HepG2 (cell line): ENCODE results near the gene NCF2.

Experiments
- CREM ChIP-seq, 2 experiments: sonication (generic) in 1 of 2; formaldehyde crosslinking in 1 of 2; IDR thresholded peaks; 2 replicates each; pipeline versions ENCODE4 v1.4.0 to v1.6.1; 2016 to 2020; ENCODE audit warnings: antibody characterized with exemption in 1 of 2, mild to moderate bottlenecking in 1 of 2, missing genetic modification reagents in 1 of 2
- EP300 ChIP-seq, 3 experiments: sonication (generic) in 1 of 3; formaldehyde crosslinking in 1 of 3; IDR thresholded peaks; 2 replicates each; pipeline versions ENCODE4 v1.5.1 to v1.6.1; 2011 to 2020; ENCODE audit warnings: low read depth in 2 of 3, low read length in 2 of 3, borderline replicate concordance in 1 of 3, improper control_type of control experiment in 1 of 3, mild to moderate bottlenecking in 1 of 3, missing genetic modification reagents in 1 of 3, moderate library complexity in 1 of 3
- GABPA ChIP-seq, 2 experiments: IDR thresholded peaks; 2 replicates each; pipeline ENCODE4 v1.6.1; 2011 to 2016; ENCODE audit warnings: low read depth in 2 of 2, low read length in 1 of 2, missing biosample characterization in 1 of 2, missing genetic modification characterization in 1 of 2
- GABPB1 ChIP-seq: IDR thresholded peaks from 2 replicates; pipeline ENCODE4 v1.6.1; 2016; ENCODE audit warnings: mild to moderate bottlenecking, missing genetic modification reagents, moderate library complexity, missing compliant biosample characterization
- HMG20A ChIP-seq: IDR thresholded peaks from 2 replicates; pipeline ENCODE4 v1.6.1; 2016; ENCODE audit warnings: borderline replicate concordance
- NFATC3 ChIP-seq: sonication (generic); formaldehyde crosslinking; IDR thresholded peaks from 2 replicates; pipeline ENCODE4 v1.5.1; 2020; ENCODE audit warnings: mild to moderate bottlenecking, missing genetic modification reagents
- POLR2AphosphoS5 ChIP-seq: IDR thresholded peaks from 2 replicates; pipeline ENCODE4 v1.6.1; 2012; ENCODE audit warnings: low read depth, low read length
- ZNF7 ChIP-seq: IDR thresholded peaks from 2 replicates; pipeline ENCODE4 v1.6.1; 2016; ENCODE audit warnings: missing biosample characterization, missing genetic modification reagents
- ZNF879 ChIP-seq: sonication (generic); formaldehyde crosslinking; IDR thresholded peaks from 2 replicates; pipeline ENCODE4 v1.8.1; 2023; ENCODE audit warnings: missing genetic modification reagents
- TF ChIP-seq, protein P1 (sequence below): sonication (generic); formaldehyde crosslinking; IDR thresholded peaks from 2 replicates; pipeline ENCODE4 v1.4.0; 2020; ENCODE audit warnings: low read depth, missing genetic modification reagents
- TF ChIP-seq, protein P2 (sequence below), 2 experiments: sonication (generic) in 1 of 2; formaldehyde crosslinking in 1 of 2; IDR thresholded peaks; 2 replicates each; pipeline versions ENCODE4 v1.5.1 to v1.6.1; 2011 to 2020; ENCODE audit warnings: borderline replicate concordance in 1 of 2, low read depth in 1 of 2, low read length in 1 of 2, mild to moderate bottlenecking in 1 of 2, missing genetic modification reagents in 1 of 2, moderate library complexity in 1 of 2

DNA sequence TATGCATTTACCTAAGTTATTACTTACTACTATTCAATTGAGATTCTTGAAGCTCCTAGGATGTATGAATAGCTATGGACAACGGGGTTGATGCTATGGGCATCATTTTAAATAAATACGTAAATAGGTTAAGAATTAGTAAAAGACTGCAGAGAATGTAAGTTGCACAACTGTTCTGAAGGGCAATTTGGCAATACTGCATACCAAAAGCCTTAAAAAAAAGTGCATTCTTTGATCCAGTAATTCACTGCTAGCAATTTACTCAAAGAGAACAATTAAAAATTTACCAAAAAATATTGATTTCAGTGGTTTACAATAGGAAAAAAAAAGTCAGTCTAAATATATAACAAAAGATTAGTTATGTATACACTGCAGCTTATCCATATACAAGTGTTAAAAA lies 41.9 kb upstream of the NCF2 start:
- TF ChIP-seq ZNF879 (no peak), CREM (IDR thresholded peaks at IDR 0.05) (no peak), CREM (CRISPR knock-in tag; IDR thresholded peaks at IDR 0.05) (no peak), HMG20A (CRISPR knock-in tag) (no peak), GABPB1 (CRISPR knock-in tag) (no peak), NFATC3 (CRISPR knock-in tag) (no peak), POLR2AphosphoS5 (no peak), ZNF7 (CRISPR knock-in tag) (no peak), EP300 (IDR thresholded peaks at IDR 0.05; ENCODE audit: low read depth in 2 of 2, low read length in 2 of 2) (0 out of 4 replicates have a peak, but pooled peaks of 1 of the 2 experiments have one; percentile 25), EP300 (CRISPR knock-in tag; IDR thresholded peaks at IDR 0.05; ENCODE audit: borderline replicate concordance) (no peak), GABPA (IDR thresholded peaks at IDR 0.05; ENCODE audit: low read depth, low read length) (no peak), GABPA (CRISPR knock-in tag; IDR thresholded peaks at IDR 0.05; ENCODE audit: low read depth) (no peak)
- TF ChIP-seq, protein P1, sequence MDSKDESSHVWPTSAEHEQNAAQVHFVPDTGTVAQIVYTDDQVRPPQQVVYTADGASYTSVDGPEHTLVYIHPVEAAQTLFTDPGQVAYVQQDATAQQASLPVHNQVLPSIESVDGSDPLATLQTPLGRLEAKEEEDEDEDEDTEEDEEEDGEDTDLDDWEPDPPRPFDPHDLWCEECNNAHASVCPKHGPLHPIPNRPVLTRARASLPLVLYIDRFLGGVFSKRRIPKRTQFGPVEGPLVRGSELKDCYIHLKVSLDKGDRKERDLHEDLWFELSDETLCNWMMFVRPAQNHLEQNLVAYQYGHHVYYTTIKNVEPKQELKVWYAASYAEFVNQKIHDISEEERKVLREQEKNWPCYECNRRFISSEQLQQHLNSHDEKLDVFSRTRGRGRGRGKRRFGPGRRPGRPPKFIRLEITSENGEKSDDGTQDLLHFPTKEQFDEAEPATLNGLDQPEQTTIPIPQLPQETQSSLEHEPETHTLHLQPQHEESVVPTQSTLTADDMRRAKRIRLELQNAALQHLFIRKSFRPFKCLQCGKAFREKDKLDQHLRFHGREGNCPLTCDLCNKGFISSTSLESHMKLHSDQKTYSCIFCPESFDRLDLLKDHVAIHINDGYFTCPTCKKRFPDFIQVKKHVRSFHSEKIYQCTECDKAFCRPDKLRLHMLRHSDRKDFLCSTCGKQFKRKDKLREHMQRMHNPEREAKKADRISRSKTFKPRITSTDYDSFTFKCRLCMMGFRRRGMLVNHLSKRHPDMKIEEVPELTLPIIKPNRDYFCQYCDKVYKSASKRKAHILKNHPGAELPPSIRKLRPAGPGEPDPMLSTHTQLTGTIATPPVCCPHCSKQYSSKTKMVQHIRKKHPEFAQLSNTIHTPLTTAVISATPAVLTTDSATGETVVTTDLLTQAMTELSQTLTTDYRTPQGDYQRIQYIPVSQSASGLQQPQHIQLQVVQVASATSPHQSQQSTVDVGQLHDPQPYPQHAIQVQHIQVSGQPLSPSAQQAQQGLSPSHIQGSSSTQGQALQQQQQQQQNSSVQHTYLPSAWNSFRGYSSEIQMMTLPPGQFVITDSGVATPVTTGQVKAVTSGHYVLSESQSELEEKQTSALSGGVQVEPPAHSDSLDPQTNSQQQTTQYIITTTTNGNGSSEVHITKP (CRISPR knock-in tag), result no peak
- TF ChIP-seq, protein P2, sequence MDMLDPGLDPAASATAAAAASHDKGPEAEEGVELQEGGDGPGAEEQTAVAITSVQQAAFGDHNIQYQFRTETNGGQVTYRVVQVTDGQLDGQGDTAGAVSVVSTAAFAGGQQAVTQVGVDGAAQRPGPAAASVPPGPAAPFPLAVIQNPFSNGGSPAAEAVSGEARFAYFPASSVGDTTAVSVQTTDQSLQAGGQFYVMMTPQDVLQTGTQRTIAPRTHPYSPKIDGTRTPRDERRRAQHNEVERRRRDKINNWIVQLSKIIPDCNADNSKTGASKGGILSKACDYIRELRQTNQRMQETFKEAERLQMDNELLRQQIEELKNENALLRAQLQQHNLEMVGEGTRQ (IDR thresholded peaks at IDR 0.05; ENCODE audit: low read depth, low read length), result no peak
- TF ChIP-seq, protein P2 (CRISPR knock-in tag; IDR thresholded peaks at IDR 0.05; ENCODE audit: borderline replicate concordance), result no peak
